MM.1S (cell line): Measurements from ENCODE around the gene NF2.

Source experiments
- CTCF ChIP-seq: fragments of 300-600 bp; sonication (generic); IDR thresholded peaks from 2 replicates; pipeline ENCODE4 v1.5.1; 2016; ENCODE audit warnings: antibody characterized with exemption, low read length, mixed read lengths
- EZH2phosphoT487 ChIP-seq: fragments of 300-600 bp; sonication (generic); IDR thresholded peaks from 2 replicates; pipeline ENCODE4 v1.6.1; 2018; ENCODE audit warnings: antibody characterized with exemption, low read length

GRCh38 chr22:29684244-29684643 is 80.8 kb downstream of the NF2 start:
- TF ChIP-seq CTCF, result no peak
- no peak for TF ChIP-seq EZH2phosphoT487
